ENCODE data around the gene TNNC2.

Gene TNNC2

DNA sequence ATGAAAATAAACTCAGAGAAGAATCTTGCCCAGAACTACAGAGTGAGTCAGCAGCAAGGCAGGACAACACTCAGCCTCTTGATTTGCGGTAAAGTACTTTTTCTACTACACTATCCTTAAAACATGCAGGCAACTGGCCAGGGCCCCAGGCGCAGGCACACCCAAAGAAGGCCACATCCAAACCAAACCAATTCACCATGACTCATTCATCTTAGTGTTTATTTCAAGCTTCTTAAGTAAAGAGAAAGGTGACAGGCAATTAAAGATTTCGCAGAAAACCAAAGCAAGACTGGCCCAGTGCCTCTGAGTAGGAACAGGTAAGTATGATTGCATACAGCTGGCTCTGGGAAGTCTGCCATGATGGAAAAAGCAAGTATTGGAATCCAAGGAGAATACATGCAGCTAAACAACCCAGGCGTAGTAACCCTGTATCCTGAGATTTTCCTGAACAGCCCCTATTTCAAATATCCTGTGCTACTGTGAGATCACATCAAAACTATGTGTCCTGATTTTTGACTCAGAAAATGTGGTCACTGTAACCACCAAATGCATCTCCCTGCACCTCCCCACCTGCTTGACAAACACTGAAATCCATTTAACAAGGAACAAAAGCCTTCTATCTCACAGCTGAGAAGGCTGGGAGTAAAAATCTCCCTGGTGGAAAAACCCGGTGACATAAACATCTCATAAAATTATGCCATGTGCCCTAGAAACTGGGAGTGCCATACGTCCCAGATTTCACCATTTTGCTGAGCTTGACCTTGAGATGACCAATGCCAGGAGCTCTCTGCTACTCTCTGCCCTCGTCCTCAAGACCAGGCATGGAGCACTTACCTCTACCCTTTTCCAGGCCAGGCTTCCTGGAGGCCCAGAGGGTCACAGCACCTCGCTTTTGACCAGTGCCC, 47.8 kb downstream of the TNNC2 start:
- peak; percentile 20 to 59 for DNase-seq

DNA sequence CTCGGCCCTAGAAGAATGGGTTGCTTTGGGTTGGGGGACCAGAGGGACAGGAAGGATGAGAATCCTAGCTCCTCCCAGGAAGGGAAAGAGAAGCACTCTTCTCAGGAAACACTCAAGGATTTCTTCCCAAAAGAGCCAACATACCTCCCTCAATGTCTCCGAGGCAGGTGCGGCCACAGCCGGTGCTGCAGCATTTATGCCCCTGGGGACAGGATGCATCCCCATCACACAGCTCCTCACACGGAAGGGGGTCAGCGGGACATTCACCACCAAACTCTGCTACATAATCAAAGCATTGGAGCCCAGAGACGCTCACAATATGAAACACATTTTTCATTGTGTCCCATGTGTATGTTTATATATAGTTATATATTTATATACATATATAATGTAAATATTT, 50.2 kb downstream of the TNNC2 start:
- DNase-seq, result no peak

DNA sequence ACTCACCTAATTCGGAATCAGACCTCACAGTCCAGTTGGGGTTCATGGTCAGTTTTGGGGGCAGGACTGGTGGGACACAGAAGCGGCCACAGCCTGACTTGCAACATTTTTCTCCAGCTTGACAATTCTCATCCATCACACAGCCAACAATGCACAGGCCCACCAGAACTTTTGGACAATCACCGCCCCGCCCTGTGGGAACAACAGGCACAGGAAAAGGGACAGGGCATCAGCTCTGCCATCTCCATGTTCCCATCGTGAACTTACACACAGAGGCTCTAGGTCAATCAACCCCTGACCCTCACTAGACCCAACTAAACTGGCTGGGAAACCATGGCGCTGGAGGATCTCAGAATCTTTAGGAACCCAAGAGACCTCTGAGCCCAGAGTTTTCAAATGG, 51.7 kb downstream of the TNNC2 start:
- DNase-seq, result no peak

DNA sequence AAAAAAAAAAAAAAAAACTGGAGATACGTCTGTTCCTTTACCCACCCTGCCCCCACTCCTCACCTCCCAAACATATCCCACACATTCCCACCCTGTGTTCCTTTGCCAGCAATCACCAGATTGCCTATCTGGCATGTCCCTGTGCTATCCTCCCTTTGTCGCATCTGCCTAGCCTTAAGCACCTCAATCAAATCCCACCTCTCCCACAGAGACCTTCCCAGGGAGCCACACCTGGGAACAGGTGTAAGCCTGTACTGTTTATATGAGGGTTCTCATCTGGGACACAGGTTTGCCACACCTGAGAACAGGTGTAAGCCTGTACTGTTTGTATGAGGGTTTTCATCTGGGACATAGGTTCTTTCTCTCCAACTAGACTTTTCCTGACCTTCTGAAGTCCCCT, 52.2 kb downstream of the TNNC2 start:
- DNase-seq, result no peak
